BLaER1 treated with 17β-estradiol and CSF1 and Interleukin-3, amounts not matched to agents 10 nM and 100 nM (cell line): Measurements from ENCODE around the gene PRR19.
"Not testable (repeated sequence)": the region's sequence is repeated elsewhere in the genome, so short reads cannot be mapped to it uniquely, and the experiment has no call there.

Experiments
- H3K27ac ChIP-seq, 11 experiments: shearing (Covaris generic); formaldehyde crosslinking; 2 replicates each; pipeline ENCODE4 v1.8.1; 2022
- H3K27me3 ChIP-seq, 11 experiments: shearing (Covaris generic); formaldehyde crosslinking; 2 replicates each; pipeline ENCODE4 v1.8.1; 2022
- H3K36me3 ChIP-seq, 11 experiments: shearing (Covaris generic); formaldehyde crosslinking; 2 replicates each; pipeline ENCODE4 v1.8.1; 2022
- H3K4me1 ChIP-seq, 10 experiments: shearing (Covaris generic); formaldehyde crosslinking; 2 replicates each; pipeline ENCODE4 v1.8.1; 2022
- H3K4me2 ChIP-seq, 11 experiments: shearing (Covaris generic); formaldehyde crosslinking; 2 replicates each; pipeline ENCODE4 v1.8.1; 2022
- H3K4me3 ChIP-seq, 10 experiments: shearing (Covaris generic); formaldehyde crosslinking; 2 replicates each; pipeline ENCODE4 v1.8.1; 2022
- H3K9ac ChIP-seq, 11 experiments: shearing (Covaris generic); formaldehyde crosslinking; 2 replicates each; pipeline ENCODE4 v1.8.1; 2022
- H3K9me3 ChIP-seq, 11 experiments: shearing (Covaris generic); formaldehyde crosslinking; replicated peaks in 1 of 11; 2 replicates each; pipeline ENCODE4 v1.8.1; 2022
- H4K20me1 ChIP-seq, 11 experiments: shearing (Covaris generic); formaldehyde crosslinking; 2 replicates each; pipeline ENCODE4 v1.8.1; 2022
- Cebpa-rat ChIP-seq, 11 experiments: shearing (Covaris generic); IDR thresholded peaks; 2 replicates each; pipeline ENCODE4 v1.8.1; 2022

PRR19 gene

DNA sequence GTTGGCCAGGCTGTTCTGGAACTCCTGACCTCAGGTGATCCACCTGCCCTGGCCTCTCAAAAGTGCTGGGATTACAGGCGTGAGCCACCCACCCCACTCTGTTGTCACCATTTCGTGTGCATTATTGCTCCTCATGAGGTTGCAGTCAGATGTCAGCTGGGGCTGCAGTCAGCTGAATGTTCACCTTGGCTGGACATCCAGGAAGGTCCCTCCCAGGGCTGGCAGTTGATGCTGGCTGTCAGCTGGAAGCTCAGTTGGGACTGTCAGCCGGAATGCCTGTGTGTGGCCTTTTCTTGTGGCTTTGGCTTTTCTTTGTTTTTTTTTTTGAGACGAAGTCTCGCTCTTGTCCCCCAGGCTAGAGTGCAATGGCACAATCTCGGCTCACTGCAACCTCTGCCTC, 30.1 kb downstream of the PRR19 start:
- TF ChIP-seq Cebpa-rat (IDR thresholded peaks at IDR 0.05) = no peak
- peaks cover 4 to 92% (median 58%) of the 10 kb centered on the region in 11 experiments; a peak in 18 of 22 replicates for H4K20me1 ChIP-seq

DNA sequence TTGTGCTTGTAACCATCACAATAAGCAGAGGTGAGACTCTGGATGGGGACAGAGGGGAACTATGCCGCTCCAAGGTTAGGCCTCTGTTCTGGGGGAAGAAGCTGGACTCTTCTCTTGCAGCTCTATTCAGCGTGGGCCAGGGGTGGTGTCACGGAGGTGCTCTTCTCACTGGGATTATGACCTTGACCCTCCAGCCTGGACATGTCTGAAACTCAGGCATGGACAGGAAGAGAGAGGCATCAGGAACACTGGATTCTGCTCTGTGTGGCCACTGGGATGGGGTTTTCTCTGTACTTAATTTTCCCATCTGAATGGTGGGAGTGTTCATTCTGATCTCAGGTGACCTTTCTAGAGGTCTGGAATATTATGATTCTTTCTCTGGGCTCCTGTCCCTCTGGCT, 31.1 kb downstream of the PRR19 start:
- Histone ChIP-seq H3K9me3 (no peaks in the 10 kb centered on the region), H3K4me1 (peaks cover 2 to 18% (median 12%) of the 10 kb centered on the region in 10 experiments; a peak in 15 of 20 replicates), H3K36me3 (peaks cover 21 to 50% (median 26%) of the 10 kb centered on the region in 11 experiments), H3K4me3 (no peak overlapping the region), H3K9ac (peak overlapping the region in 2 of 11 experiments; percentile 18 to 23; a peak in 2 of 22 replicates), H3K27ac (no peak overlapping the region), H3K27me3 (no peaks in the 10 kb centered on the region), H4K20me1 (peaks cover 4 to 83% (median 50%) of the 10 kb centered on the region in 11 experiments; a peak in 18 of 22 replicates), H3K4me2 (no peak overlapping the region)
- no peak for TF ChIP-seq Cebpa-rat (IDR thresholded peaks at IDR 0.05)

More for the DNA sequence above, 30.1 kb downstream of the PRR19 start:
- Histone ChIP-seq H3K36me3 (peaks cover 14 to 40% (median 18%) of the 10 kb centered on the region in 11 experiments), H3K9me3 (no peaks in the 10 kb centered on the region), H3K4me1 (peaks cover 12 to 27% (median 20%) of the 10 kb centered on the region in 10 experiments; a peak in 19 of 20 replicates), H3K9ac (no peak overlapping the region), H3K4me2 (no peak overlapping the region), H3K27ac (no peak overlapping the region), H3K4me3 (no peak overlapping the region), H3K27me3 (no peaks in the 10 kb centered on the region)

DNA sequence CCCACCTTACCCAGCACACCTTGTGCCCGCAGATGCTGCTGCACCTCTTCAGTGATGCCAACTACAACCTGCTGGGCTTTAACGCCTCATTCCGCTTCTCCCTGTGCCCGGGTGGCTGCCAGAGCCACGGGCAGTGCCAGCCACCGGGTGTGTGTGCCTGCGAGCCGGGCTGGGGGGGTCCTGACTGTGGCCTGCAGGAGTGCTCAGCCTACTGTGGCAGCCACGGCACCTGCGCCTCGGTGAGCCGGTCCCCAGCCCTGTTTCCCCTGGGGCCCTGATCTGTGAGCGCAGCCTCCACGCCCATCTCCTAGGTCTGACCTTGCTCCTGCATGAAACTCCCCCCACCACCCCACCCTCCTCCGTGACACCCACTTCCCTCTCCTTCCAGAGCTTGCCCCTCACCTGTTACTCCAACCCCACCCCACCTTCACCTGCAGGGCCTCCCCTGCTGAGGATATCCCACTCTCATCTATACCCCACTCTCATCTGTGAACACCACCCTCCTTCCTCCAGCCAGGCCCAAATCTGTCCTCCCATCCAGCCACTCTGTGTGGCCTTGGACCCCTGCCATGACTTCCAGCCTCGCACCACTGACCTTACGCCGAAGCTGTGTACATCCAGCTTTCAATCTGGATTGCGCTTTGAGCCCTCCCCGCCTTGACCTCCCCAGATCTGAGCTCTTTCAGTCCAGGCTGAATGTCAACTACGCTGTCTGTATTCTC, 32.2 kb downstream of the PRR19 start:
- Histone ChIP-seq H3K9me3 (no peaks in the 10 kb centered on the region), H4K20me1 (peaks cover 4 to 72% (median 43%) of the 10 kb centered on the region in 11 experiments; a peak in 18 of 22 replicates), H3K4me2 (peak overlapping the region in 2 of 11 experiments; percentile 21 to 28; a peak in 1 of 22 replicates), H3K4me1 (peaks cover 0 to 13% (median 6%) of the 10 kb centered on the region in 10 experiments; a peak in 8 of 20 replicates), H3K9ac (peak overlapping the region in 4 of 11 experiments; percentile 5 to 18 (median 14); a peak in 1 of 22 replicates), H3K27ac (no peak overlapping the region), H3K4me3 (no peak overlapping the region), H3K27me3 (no peaks in the 10 kb centered on the region), H3K36me3 (peaks cover 21 to 58% (median 31%) of the 10 kb centered on the region in 11 experiments)
- TF ChIP-seq Cebpa-rat (IDR thresholded peaks at IDR 0.05) = no peak

DNA sequence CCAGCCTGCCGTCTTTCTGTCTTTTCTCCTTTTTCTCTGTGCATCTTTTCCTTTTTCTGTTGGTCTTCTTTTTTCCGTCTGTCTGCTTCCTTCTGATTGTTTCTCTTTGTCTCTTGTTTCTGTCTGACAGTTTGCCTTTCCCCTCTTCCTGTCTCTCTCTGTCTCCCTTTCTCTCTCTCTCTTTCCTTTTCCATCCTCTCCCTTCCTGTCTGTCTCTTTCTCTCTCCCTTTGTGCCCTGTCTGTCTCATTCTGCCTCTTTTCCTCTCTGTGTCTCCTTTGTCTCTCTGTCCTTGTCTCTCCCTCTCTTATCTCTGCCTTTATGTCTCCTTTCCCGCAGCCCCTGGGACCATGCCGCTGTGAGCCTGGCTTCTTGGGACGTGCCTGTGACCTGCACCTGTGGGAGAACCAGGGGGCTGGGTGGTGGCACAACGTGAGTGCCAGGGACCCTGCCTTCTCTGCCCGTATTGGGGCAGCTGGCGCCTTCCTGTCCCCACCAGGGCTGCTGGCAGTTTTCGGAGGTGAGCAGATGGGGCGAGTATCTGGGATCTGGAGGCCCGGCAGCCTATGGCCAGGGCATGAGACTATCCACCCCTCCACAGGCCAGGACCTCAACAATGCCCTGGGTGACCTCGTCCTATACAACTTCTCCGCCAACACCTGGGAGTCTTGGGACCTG, 32.9 kb downstream of the PRR19 start:
- Histone ChIP-seq H3K4me1 (peaks cover 0 to 13% (median 6%) of the 10 kb centered on the region in 10 experiments; a peak in 8 of 20 replicates), H3K36me3 (peaks cover 21 to 64% (median 34%) of the 10 kb centered on the region in 11 experiments), H3K4me3 (no peak overlapping the region), H3K9me3 (no peaks in the 10 kb centered on the region), H3K9ac (peak overlapping the region in 1 of 11 experiments; percentile 38; a peak in 1 of 22 replicates), H3K27me3 (no peaks in the 10 kb centered on the region), H4K20me1 (peaks cover 4 to 67% (median 37%) of the 10 kb centered on the region in 11 experiments; a peak in 18 of 22 replicates), H3K4me2 (no peak overlapping the region; a peak in 1 of 22 replicates), H3K27ac (no peak overlapping the region)
- TF ChIP-seq Cebpa-rat (IDR thresholded peaks at IDR 0.05) = no peak

DNA sequence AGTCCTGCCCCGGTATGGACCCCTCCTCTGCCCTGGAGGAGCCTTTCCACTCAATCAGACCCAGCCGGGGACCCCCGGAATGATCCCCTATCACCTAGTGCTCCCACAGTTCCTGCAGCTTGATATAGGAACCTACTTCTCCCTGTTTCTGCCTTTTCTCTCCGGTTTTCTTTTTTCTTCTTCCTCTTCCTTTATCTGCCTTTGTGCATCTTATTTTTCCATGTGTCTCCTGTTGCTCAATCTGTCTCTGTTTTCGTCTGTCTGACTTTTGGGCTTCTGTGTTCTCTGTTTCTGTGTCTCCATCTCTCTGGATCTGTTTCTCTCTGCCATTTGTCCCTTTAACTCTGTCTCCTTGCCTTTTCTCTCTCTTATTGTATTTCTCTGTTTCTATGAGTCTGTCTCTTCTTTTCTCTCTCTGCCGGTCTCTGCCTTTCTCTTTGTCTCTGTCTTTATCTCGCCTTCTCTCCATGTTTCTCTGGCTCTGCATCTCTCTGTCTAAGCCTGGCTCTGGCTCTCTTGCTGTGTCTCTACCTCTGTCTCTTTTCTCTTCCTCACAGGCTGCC, 33.5 kb downstream of the PRR19 start:
- no peak overlapping the region for H3K4me3 ChIP-seq
- no peaks in the 10 kb centered on the region for H3K27me3 ChIP-seq
- peaks cover 4 to 61% (median 31%) of the 10 kb centered on the region in 11 experiments; a peak in 18 of 22 replicates for H4K20me1 ChIP-seq
- no peak for TF ChIP-seq Cebpa-rat (IDR thresholded peaks at IDR 0.05)
- H3K27ac ChIP-seq = no peak overlapping the region
- H3K36me3 ChIP-seq = peaks cover 21 to 70% (median 41%) of the 10 kb centered on the region in 11 experiments
- H3K9ac ChIP-seq = peak overlapping the region in 4 of 11 experiments; percentile 9 to 38 (median 17); a peak in 1 of 22 replicates
- peaks cover 0 to 13% (median 6%) of the 10 kb centered on the region in 10 experiments; a peak in 8 of 20 replicates for H3K4me1 ChIP-seq
- H3K9me3 ChIP-seq = no peaks in the 10 kb centered on the region
- no peak overlapping the region; a peak in 1 of 22 replicates for H3K4me2 ChIP-seq

DNA sequence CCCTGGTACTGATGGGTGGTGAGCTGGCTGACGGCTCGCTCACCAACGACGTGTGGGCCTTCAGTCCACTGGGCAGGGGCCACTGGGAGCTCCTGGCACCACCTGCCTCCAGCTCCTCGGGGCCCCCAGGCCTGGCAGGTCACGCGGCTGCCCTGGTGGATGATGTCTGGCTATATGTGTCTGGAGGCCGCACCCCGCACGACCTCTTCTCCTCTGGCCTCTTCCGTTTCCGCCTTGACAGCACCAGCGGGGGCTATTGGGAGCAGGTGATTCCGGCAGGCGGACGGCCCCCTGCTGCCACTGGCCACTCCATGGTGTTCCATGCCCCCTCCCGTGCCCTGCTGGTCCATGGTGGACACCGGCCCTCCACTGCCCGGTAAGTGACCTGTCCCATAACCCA, 34.0 kb downstream of the PRR19 start:
- H3K9me3 ChIP-seq = no peaks in the 10 kb centered on the region
- peak overlapping the region in 2 of 11 experiments; percentile 18 to 38; a peak in 1 of 22 replicates for H3K9ac ChIP-seq
- no peaks in the 10 kb centered on the region for H3K27me3 ChIP-seq
- H3K4me3 ChIP-seq = no peak overlapping the region
- H3K4me1 ChIP-seq = peaks cover 0 to 13% (median 6%) of the 10 kb centered on the region in 10 experiments; a peak in 8 of 20 replicates
- no peak overlapping the region for H3K27ac ChIP-seq
- no peak for TF ChIP-seq Cebpa-rat (IDR thresholded peaks at IDR 0.05)
- H3K36me3 ChIP-seq = peaks cover 21 to 76% (median 45%) of the 10 kb centered on the region in 11 experiments
- H4K20me1 ChIP-seq = peaks cover 4 to 56% (median 26%) of the 10 kb centered on the region in 11 experiments; a peak in 17 of 22 replicates
- H3K4me2 ChIP-seq = no peak overlapping the region

DNA sequence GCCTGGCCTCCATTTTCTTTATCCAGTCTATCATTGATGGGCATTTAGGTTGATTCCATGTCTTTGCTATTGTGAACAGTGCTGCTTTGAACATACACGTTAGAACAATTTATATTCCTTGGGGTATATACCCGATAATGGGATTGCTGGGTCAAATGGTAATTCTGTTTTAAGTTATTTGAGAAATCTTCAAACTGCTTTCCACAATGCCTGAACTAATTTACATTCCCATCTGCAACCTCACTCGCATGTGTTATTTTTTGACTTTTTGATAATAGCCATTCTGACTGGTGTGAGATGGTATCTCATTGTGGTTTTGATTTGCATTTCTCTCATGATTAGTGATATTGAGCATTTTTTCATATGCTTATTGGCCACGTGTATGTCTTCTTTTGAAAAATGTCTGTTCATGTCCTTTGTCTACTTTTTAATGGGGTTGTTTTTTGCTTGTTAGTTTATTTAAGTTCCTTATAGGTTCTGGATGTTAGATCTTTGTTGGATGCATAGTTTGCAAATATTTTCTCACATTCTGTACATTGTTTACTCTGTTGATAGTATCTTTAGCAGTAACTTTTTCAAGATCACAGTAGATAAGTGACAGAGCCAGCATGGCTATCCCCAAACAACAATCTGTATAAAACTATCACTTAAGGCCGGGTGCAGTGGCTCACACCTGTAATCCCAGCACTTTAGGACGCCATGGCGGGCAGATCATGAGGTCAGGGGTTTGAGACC, 37.4 kb downstream of the PRR19 start:
- not testable (repeated sequence) for H3K9me3 ChIP-seq, H3K4me3 ChIP-seq, H3K4me1 ChIP-seq, H3K27me3 ChIP-seq, H3K27ac ChIP-seq, H3K9ac ChIP-seq, H3K4me2 ChIP-seq
- Histone ChIP-seq H3K36me3 (peaks cover 36 to 84% (median 58%) of the 10 kb centered on the region in 11 experiments), H4K20me1 (peaks cover 0 to 24% (median 0%) of the 10 kb centered on the region in 11 experiments; a peak in 8 of 22 replicates)

DNA sequence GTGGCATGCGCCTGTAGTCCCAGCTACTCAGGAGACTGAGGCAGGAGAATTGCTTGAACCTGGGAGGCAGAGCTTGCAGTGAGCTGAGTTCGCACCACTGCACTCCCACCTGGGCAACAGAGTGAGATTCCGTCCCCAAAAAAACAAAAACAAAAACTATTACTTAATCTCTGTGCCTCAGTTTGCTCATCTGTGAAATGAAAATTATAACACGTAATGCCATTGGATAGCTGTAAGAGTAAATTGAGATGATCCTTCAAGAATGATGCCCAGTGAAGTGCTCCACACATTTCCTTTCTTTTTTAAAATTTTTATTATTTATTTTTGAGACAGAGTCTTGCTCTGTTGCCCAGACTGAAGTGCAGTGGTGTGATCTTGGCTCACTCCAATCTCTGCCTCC, 38.0 kb downstream of the PRR19 start:
- not testable (repeated sequence) for H3K4me3 ChIP-seq, H3K27ac ChIP-seq, H3K9me3 ChIP-seq, H3K27me3 ChIP-seq, H3K9ac ChIP-seq, H3K4me1 ChIP-seq, H3K4me2 ChIP-seq
- Histone ChIP-seq H4K20me1 (peaks cover 0 to 27% (median 0%) of the 10 kb centered on the region in 11 experiments; a peak in 7 of 22 replicates), H3K36me3 (peaks cover 42 to 88% (median 64%) of the 10 kb centered on the region in 11 experiments)
